GM12864 (cell line): ENCODE measurements around the gene APOA1.

ENCODE experiments used
- DNase-seq: peaks from one replicate; pipeline ENCODE4 v3.0.0-alpha.2; 2011; ENCODE audit warnings: low read depth
- H3K4me3 ChIP-seq: 2 replicates; pipeline ENCODE4 v1.5.1; 2011; ENCODE audit warnings: mild to moderate bottlenecking, low read depth, low read length, control low read depth
- CTCF ChIP-seq: IDR thresholded peaks from 2 replicates; pipeline ENCODE4 v1.5.1; 2011; ENCODE audit warnings: low read depth, mild to moderate bottlenecking, moderate library complexity, low read length, control low read depth, inconsistent platforms; ENCODE audit errors: missing control alignments

APOA1 gene

GRCh38 chr11:116875194-116875593 lies 37.8 kb upstream of the APOA1 start:
- no peak for DNase-seq
- no peak overlapping the region for H3K4me3 ChIP-seq
- TF ChIP-seq CTCF: no peak

GRCh38 chr11:116874251-116874650 lies 36.8 kb upstream of the APOA1 start:
- no peak overlapping the region for H3K4me3 ChIP-seq
- no peak for TF ChIP-seq CTCF
- DNase-seq: no peak

DNA sequence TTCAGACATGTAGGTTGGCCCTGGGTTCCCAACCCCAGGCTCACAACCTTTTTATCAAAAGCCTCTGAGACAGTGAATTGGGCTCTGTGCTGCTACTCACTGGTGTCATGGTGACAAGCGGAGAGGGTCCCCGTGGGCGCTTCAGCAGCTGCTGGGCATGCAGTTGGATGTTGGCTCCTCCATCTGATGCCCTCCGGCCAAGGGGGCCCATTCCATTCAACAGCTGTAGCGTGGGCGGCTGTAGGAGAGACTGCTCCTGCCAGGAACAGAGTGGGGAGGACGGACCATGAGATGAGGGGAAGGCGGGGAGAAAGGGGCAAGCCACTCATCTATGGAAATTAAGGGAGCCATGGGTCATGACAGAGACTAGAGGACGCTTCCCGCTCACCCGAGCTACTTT lies 36.0 kb upstream of the APOA1 start:
- no peak for DNase-seq
- TF ChIP-seq CTCF: no peak
- H3K4me3 ChIP-seq: no peak overlapping the region

GRCh38 chr11:116871248-116871647 lies 33.8 kb upstream of the APOA1 start:
- TF ChIP-seq CTCF: no peak
- H3K4me3 ChIP-seq: no peak overlapping the region
- no peak for DNase-seq

DNA sequence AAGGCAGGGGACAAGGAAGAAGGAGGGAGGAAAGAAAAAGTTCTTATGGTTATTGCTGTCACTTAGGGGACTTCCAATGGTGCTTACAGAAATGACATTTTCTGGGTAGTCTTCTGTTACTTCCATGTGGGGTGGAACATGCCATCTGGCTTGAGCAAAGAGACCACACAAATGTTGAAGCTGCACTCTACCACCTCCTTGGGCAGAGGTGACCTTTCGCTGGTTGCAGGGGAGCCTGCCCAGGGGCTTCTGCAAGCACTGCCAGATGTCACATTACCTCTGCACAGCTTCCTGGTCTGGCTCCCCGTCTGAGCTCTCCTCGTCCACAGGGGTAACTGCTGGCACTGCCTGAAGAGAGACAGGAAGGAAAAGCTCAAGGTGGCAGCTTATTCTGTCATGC lies 32.6 kb upstream of the APOA1 start:
- H3K4me3 ChIP-seq: no peak overlapping the region
- no peak for DNase-seq
- TF ChIP-seq CTCF: no peak

DNA sequence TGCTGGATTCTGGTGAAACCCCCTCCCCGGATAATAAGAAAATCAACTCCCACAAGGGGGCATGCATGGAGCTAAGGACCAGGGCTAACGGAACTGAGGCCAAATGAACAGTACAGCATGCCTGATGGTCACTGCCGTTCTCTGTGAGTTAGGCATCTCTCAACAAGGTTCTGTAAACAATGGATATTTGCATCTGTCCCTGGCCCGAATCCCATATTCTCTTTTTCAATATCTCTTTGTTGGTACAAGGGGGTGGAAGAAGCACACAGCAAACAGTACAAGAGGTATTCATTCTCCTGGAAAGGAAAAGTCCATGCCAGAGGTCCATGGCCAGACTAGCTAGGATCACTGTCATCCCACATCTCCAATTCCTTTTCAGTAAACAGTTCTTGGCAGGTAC lies 32.2 kb upstream of the APOA1 start:
- H3K4me3 ChIP-seq: no peak overlapping the region

More for the DNA sequence above, 32.2 kb upstream of the APOA1 start:
- DNase-seq: no peak
- no peak for TF ChIP-seq CTCF
